Measurements from ENCODE around the gene MRPS25.

Gene MRPS25

GRCh38 chr3:15064835-15065549, at the start of gene MRPS25:
Gene MRPS25, minus strand, starts transcription at chr3:15065315. Its CDS starts 121 bp downstream, at chr3:15065194.
- peak; percentile 95 for DNase-seq (ENCODE audit: low spot score)

- no peak for DNase-seq (ENCODE audit: low spot score)
These were observed 48.8 kb upstream of the MRPS25 start for GRCh38 chr3:15113884-15114283.

- no peak for DNase-seq (ENCODE audit: low spot score)
These were observed 48.4 kb upstream of the MRPS25 start for GRCh38 chr3:15113471-15113870.

- no peak for DNase-seq (ENCODE audit: low spot score)
These were observed 46.9 kb upstream of the MRPS25 start for GRCh38 chr3:15112011-15112410.

- DNase-seq (ENCODE audit: low spot score), result no peak
These were observed 45.1 kb upstream of the MRPS25 start for GRCh38 chr3:15110206-15110605.

GRCh38 chr3:15108869-15109268, 43.8 kb upstream of the MRPS25 start:
- no peak for DNase-seq (ENCODE audit: low spot score)

GRCh38 chr3:15108082-15108545, 43.0 kb upstream of the MRPS25 start:
- peak; percentile 86 for DNase-seq (ENCODE audit: low spot score)

GRCh38 chr3:15107075-15107947, 42.2 kb upstream of the MRPS25 start:
- DNase-seq (ENCODE audit: low spot score), result no peak

GRCh38 chr3:15102836-15103235, 37.7 kb upstream of the MRPS25 start:
- DNase-seq (ENCODE audit: low spot score), result no peak

GRCh38 chr3:15102256-15102655, 37.1 kb upstream of the MRPS25 start:
- DNase-seq (ENCODE audit: low spot score), result no peak

GRCh38 chr3:15099364-15100098, 34.4 kb upstream of the MRPS25 start:
- no peak for DNase-seq (ENCODE audit: low spot score)

- DNase-seq (ENCODE audit: low spot score), result peak; percentile 98
These were observed 33.6 kb upstream of the MRPS25 start, which contains the start of gene RBSN for GRCh38 chr3:15098503-15099363. Gene RBSN, minus strand, starts transcription at chr3:15099148. Its CDS starts 3,028 bp downstream, at chr3:15096120.

- peak; percentile 76 for DNase-seq (ENCODE audit: low spot score)
These were observed 32.8 kb upstream of the MRPS25 start for GRCh38 chr3:15097891-15098290.

- DNase-seq (ENCODE audit: low spot score), result no peak
These were observed 30.9 kb upstream of the MRPS25 start for GRCh38 chr3:15096046-15096445.

GRCh38 chr3:15094187-15094875, 29.2 kb upstream of the MRPS25 start:
- no peak for DNase-seq (ENCODE audit: low spot score)

- no peak for DNase-seq (ENCODE audit: low spot score)
These were observed 27.6 kb upstream of the MRPS25 start for GRCh38 chr3:15092686-15093085.

- no peak for DNase-seq (ENCODE audit: low spot score)
These were observed 26.5 kb upstream of the MRPS25 start for GRCh38 chr3:15091575-15091974.

- no peak for DNase-seq (ENCODE audit: low spot score)
These were observed 24.1 kb upstream of the MRPS25 start for GRCh38 chr3:15089201-15089600.

- DNase-seq (ENCODE audit: low spot score), result no peak
These were observed 21.6 kb upstream of the MRPS25 start for GRCh38 chr3:15086699-15087098.

- no peak for DNase-seq (ENCODE audit: low spot score)
These were observed 21.1 kb upstream of the MRPS25 start for GRCh38 chr3:15086263-15086662.

GRCh38 chr3:15083252-15083651, 18.1 kb upstream of the MRPS25 start:
- DNase-seq (ENCODE audit: low spot score), result no peak
